Stromal cell of bone marrow (primary cell): ENCODE data around the gene ELAVL1.
"Not testable (repeated sequence)": the region's sequence is repeated elsewhere in the genome, so short reads cannot be mapped to it uniquely, and the experiment has no call there.

Experiments
- DNase-seq: peaks from one replicate; pipeline ENCODE4 v3.0.0-alpha.2; 2012; ENCODE audit warnings: low read depth

ELAVL1 gene

DNA sequence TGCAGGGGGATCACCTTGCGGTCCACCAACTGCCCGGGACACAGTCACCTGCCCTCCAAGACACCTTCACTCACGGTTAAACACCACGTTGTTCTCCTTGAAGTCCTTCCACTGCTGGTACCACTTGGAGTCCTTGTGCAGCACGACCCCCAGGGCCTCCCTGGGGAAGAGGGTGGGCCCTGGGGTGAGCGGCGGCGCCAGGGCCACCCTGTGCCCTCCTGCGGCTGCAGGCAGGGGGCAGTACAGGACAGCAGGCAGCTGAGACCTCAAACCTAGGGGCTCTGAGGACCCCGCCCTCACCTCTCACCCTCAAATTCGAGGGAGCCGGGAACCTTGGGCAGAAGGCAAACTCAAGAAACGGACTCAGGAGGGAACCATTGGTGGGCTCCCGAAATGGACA, 72.0 kb downstream of the ELAVL1 start:
- DNase-seq, result no peak

DNA sequence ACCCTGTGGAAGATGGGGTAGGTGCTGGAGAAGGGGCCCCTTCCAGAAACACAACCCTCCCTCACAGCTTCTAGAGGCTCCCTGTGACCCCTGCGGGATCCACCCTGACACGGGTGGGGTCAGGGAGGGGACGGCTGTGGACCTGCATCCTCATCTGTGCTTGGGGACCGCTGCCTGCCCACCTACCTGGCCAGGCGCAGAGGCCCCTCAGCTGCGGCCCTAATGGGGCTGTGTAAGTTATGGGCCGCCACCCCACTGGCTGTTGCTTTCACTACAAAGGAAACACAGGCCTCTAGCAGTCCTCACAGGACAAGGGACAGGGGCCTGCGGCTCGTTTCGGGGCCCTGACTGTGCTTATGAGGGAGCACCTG, 72.5 kb downstream of the ELAVL1 start:
- no peak for DNase-seq

DNA sequence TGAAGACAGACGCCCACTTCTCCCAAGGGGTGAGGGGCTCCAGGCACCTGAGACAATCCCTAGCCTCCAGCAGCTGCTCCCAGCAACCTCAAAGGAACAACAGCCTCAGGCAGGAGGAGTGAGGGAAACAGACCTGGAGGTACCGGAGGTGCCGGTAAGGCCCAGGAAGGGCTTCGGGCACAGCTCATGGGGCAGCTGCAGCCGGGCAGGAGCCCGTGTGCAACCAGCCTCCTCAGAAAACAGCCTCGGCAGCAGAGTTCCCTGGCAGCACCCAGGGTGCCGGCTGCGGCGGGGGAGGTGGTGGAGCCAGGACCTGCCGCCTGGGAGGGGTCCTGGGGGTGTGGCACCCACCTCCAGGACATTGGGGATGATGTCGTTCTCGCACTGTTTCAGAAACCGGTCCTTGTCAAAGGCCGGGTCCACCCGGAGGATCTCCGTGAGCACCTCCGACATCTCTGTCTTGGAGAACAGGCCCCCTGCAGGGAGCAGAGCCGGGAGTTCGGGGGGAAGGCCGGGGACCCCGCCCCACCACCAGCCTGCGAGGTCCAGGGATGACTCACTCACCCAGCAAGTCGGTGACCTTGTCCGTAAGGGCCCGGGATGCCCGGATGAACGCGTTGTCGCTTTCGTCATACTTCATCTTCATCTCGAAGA, 73.0 kb downstream of the ELAVL1 start:
- DNase-seq, result no peak

DNA sequence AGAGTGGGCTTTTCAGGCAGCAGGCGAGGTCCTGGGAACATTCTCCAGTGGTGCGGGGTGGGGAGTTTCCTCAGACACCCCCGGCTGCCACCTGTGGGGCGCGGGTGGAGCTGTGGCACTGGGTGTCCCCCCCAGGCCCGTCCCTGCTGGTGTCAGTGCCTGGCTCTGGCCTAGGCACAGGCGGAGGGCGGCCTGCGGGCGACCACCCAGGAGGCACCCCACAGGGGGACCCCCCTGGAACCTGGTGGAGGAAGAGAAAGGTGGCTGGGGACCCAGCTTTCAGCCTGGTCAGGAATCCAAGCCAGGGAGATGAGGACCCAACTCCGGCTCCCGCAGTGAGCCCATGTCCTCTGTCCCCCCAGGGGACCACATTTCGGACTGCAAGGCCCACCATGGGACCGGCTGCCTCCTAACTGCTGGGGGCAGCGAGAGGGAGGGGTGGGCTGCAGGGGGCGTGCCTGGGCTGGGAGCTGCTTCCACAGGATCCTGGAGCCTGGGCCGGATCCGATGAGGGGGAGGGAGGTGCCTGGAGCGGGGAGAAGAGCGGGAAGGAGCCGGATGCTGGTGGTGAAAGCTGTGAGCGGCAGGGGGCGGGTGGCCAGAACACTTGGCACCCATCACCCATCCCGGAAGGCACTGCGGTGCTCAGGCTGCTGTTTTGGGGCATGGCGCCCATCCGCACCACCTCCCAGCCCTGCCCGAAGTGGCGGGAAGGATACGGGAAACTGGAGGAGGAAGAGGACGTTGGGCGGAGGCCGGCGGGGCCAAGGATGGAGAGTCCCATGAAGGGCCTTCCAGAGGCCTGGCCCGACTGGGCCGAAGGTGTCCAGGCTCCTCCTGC, 74.0 kb downstream of the ELAVL1 start:
- no peak for DNase-seq

DNA sequence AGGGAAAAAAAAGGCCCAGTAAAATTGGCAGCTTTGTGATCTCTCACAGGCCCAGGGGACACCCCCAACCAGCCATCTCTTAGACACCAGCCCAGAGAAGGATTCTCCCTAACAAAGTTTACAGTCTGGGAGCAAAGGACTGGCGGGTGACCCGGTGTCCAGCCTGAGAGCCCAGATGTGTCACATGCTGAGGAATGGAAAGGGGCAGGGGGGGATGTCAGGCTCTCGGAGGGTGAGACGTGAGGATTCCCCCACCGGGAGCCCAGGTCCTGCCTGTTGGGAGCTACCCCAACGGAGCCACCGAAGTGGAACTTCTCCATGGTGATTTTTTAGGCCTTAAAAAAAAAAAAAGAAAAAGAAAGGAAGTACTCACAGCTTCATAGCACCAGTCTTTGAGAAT, 74.7 kb downstream of the ELAVL1 start:
- DNase-seq, result no peak

DNA sequence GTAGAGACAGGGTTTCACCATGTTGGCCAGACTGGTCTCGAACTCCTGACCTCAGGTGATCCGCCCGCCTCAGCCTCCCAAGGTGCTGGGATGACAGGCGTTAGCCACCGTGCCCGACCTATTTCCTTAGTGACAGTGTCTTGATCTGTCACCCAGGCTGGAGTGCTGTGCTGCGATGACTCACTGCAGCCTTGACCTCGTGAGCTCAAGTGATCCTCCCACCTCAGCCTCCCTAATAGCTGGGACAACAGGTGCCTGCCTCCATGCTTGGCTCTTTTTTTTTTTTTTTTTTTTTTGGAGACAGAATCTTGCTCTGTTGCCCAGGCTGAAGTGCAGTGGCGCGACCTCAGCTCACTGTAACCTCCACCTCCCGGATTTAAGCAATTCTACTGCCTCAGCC, 75.4 kb downstream of the ELAVL1 start:
- DNase-seq, result not testable (repeated sequence)

DNA sequence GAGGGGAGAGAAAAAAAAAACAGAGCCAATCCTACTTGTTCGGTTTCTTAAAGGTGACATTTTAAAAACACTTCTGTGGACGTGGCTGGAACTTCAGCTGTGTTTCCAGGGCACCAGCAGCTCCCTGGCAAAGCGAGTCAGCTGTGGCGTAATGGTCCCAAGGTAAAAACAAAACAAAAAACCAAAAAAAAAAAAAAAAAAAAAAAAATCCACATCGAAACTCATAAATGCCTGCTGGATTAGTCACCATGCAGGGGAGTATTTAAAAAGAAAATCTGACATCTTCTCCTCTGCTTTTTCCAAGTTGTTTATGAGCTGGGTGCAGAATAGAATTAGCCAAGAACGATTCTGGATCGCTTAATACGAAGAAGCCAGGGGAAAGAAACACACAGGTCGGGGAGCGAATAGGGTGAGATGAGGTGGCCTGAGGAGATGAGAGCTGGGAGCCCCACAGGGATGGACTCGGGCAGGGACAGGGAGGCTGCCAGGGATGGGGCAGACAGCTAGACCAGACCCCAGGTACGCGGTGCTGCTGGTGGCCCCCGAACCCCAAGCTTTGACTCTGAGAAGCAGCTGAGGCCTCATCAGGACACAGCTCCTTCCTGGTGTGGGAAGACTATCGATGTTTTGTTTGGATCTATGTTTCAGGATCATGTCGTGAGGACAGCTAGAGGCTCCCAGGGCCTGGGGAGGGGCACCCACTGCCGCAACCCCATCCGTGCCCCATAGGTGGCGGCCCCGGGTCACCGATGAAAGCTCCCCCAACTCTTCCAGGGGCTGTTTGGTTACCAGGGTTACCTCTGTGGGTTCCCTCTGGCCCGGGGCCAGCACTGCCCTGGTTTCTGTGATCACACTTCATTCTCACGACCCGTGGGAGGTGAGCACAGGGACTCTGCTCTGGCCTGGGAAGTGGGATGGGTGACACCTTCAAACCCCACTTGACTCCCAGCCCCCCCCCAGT, 76.4 kb downstream of the ELAVL1 start:
- DNase-seq, result peak; percentile 64

DNA sequence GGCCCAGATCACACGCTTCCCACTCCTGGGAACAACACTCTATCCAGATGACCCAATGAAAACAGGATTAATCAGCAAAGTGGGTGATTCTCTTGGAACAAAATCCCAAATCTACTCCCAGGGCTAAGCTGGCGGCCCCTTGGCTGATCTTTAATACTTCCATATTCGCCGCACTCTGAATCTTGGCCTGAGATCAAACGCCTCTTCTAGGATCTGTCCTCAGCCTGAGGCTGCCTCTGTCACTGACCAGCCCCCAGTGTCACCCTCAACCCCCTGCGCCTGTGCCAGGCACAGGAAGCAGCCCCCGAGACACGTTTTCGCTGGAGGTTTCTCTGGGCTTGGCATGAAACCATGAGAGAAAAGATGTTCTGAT, 77.1 kb downstream of the ELAVL1 start:
- no peak for DNase-seq

DNA sequence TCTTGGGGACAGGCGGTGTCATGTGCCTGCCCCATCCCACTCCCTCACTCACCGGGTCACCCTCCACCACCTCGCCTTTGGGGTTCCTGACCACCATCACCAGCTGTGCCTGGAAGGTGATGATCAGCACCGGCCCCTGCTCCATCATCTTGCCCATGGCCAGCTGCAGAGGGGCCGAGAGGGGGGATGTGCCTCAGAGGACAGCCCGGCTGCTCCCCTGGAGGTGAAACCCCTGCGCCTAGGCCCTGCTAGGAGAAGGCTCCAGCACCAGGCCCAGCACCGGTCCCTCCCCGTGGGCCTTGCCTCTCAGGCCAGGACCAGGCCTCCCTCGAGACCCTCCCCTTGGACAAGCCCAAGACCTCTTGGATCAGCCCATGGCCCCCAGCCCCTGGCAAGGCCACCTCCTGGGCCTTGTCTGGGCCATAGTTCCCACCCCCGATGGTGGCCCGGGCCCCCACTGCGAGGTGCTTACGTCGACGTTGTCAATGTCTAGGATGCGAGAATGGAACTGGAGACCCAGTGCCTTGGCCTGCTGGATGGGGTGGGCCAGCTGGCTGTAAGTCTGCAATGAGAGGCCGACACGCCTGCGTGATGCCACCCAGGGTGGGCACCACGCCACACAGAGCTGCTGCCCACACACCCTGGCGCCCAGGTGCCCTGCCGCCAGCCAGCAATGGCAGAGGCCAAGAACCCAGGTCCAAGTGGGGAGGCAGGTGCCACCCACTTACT, 77.7 kb downstream of the ELAVL1 start:
- DNase-seq, result no peak

DNA sequence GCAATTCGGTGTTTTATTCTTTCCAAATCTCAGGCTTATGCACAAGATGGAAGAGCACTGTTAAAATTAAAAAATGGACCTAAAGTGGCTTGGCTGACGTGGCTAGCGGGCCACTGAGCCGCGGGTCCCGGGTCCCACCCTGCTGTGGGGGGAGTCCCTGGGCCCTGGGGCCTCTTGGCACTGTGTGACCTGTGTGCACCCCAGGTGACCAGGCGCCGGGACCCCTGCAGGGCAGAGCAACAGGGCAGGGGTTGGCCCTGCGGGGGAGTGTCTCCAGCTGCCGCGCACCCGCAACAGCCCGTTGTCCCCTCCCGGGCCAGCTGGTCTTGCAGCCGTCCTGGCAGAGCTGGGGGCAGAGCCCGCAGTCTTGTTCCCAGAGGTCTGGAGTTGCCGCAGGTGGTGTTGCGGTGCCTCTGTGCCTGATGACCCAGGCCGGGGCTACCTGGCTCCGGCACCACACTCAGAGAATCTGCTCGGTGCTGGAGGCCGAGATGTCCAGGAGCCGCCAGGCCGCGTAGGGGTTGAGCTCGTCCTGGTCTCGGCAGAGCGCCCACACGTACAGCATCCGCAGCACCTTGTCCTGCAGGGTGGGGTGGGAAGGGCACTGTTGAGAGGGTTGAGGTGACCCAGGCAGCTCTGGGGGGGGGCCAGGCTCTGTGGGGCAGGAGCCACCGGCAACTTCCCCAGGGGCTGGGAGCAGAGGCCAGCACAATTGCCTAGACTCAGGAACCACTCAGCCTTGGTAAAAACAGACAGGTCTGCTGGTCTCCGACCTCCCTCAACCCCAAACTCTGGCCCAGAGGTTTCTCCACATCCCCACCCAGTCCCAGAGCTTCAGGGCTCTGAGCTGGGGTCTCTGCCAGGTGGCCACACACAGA, 78.5 kb downstream of the ELAVL1 start:
- no peak for DNase-seq

DNA sequence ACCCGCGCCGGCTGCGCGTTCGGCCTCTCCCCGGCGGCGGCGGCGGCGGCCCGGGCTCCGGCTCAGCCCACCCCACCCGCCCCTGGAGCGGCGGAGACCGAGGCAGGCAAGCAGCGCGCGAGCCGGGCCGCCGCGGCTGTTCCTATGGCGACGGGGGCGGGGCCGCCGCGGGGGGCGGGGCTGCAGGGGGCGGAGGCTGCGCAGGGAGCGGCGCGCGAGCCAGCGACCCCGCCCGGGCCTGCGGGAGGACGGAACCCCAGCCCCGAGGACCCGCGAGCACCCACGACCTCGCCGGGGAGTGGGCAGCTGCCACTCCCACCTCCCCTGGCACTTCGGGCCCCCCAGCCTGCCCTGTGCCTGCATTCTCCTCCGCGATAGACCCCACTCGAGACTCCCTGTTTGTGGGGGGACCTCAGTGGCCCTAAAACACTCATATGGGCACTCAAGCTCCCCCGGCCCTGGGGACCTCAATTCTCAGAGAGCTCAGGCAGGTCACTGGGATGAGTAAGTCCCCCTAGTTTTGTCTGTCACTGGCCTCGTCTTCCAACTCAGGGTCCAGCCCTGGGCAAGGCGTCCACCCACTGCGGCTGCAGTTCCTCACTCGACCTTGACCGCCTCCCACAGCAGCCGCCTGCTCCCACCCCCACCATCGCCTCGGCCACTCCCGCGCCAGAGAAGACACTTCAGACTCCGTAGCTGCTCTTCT, 79.3 kb downstream of the ELAVL1 start, which contains the start of gene CTXN1:
Gene CTXN1 (minus strand): TSS at position 115 of the 706 bp plus-strand sequence. CDS start 597 bp downstream, outside the sequence.
- DNase-seq, result no peak

DNA sequence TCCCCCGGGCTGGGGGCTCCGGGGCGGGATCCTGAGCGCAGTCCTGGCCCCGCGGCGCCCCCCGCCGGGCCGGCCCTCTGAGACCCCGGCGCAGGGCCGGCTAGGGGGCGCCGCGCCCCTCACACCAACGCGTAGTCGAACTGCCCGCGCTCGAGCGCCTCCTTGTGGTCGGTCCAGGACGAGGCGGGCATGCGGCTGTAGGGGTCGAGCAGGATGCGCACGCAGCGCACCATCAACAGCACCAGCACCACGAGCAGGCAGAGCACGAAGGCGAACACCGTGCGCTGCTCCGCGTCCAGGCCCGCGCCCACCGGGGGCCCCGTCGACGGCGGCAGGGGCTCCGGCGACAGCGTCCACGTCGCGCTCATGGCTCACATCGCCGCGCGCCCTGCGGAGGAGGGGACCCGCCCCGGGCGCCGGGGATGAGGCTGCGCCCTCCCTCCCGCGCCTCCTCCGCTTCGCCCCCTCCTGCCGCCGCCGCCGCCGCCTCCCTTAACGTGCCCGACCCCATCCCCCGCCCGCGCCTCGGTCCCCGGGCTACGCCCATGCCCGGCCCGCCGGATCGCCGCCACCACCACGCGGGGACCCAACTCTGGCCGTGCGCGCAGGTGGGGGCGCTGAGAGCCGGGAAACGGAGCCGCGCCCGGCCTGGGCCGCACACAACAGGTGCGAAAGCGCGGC, 80.1 kb downstream of the ELAVL1 start:
- DNase-seq, result no peak

DNA sequence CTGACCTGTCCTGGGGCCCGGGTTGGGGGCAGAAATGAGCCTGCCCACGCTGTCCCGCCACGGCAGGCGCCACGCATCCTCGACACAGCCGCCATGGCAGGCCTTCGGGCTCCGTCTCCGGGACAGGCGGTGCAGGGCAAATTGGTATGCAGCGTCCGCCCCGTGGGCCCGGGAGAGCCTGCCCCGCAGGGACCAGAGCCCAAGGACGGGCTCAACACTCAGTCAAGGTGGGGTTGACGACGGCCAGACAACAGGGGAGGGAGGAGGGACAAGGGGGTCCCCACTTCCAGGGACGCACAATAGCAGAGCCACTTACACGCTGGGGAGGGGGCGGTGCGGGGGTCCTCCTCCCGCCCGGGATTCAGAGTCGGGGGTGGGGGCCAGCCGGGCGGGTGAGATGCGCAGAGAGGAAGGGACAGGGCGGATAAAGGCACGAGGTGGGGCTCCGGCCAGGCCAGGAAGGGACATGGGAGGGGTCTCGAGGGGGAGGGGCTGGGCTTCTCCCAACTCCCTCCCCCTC, 80.7 kb downstream of the ELAVL1 start:
- no peak for DNase-seq

DNA sequence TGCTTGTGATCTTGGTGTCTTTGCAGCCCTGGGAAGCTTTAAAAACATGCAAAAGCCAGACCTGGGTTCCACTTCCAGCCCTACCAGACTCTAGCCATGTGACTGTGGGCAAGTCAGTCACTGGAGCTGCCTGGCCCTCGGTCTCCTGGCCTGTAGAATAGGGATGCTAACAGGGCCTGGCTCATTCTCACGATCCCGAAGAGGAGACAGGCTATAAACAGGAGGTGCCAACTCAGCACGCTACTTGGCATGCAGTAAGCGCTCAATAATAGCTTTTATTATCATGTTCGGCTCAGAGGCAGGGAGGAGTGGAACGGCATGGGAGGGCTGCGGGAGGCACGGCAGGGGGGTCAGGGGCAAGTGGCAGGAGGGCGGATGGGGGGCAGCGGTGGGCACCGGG, 81.2 kb downstream of the ELAVL1 start:
- no peak for DNase-seq

DNA sequence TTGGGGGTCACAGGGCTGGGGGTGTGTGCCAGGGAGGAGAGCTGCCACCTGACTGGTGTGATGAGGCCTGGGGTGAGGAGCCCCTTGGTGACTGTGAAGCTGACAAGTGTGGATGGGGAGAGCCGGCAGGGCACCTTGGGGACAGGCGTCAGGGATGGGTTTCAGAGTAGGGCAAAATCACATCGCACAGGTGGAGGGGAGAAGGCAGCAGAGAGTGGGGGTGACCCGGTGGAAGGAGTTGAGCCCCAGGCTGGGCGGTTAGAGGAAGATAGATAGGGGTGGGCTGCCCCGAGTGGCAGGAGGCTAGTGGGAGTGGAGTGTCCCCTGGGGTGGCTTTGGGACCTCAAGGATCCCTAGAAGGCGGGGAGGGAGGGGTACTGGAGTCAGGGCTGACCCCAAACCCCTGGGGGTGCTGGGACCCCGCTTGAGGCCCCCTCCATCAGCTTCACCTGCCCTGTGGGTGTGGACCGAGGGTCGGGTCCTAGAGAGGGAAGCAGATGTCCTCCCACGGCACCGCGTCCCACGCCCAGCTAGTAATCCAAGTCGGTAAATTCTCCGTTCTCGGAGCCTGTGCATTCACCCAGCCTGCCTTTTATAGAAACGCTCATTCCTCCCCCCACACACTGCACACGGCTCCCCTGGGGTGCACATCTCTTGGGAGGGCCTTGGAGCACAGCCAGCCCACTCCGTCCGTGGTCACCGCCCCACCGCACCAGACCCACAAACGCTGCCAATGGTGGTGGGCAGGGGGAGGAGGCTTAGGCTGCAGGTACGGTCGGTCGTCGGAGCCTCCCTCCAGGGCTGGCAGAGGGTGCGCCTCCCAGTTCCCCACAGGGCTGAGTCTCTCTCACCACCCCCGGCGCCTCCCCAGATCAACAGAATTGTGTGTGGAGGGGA, 81.9 kb downstream of the ELAVL1 start:
- DNase-seq, result no peak

DNA sequence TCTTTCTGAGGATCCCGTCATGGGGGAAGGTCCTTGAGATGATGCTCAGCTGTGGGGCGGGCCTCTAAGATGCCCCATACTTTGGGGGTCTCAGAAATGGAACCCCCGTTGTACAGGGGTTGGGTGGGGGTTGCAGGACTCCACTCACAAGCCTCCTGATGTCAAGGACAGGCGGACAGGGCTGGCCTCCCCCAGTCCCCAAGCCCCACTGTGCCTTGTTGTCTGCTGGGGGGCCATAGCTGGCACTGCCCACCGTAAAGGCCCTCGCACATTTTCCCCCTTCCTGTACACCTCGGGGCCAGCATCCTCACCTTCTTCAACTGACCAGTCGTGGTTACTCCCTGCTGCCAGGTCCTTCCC, 82.6 kb downstream of the ELAVL1 start:
- no peak for DNase-seq

DNA sequence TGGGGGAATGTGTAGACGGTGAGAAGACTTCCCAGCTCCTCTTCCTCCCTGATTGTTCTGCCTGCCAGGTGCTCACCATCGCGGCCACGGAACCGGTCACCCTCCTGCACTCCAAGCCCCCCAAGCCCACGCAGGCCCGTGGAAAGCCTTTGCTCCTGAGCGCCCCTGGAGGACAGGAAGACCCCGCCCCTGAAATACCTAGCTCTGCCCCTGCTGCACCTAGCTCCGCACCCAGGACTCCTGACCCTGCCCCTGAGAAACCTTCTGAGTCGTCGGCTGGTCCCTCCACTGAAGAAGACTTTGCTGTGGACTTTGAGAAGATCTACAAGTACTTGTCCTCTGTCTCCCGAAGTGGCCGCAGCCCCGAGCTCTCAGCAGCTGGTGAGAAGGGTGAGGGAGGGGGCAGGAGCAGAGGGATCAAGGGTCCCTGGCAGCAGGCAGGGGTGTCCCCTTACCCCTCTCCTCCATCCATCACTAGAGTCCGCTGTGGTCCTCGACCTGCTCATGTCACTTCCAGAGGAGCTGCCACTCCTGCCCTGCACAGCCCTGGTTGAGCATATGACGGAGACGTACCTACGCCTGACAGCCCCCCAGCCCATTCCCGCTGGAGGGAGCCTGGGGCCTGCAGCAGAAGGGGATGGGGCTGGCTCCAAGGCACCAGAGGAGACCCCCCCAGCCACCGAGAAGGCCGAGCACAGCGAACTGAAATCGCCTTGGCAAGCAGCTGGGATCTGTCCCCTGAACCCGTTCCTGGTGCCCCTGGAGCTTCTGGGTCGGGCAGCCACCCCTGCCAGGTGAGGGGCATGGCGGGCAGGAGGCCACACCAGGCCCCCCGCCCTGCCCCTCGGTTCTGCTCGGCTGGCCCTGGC, 83.2 kb downstream of the ELAVL1 start:
- no peak for DNase-seq
